Measurements from ENCODE around the gene NDFIP2. TPM values are rescaled to one million over a fixed set of nuclear protein-coding genes. Genes with fewer than 3 reads are reported as not detected.

The NDFIP2 gene
- total RNA-seq, 2 experiments from 2014 or later: 0.54 to 4.0 TPM

GRCh38 chr13:79602936-79603335 is 122.0 kb downstream of the NDFIP2 start:
- DNase-seq (ENCODE audit: low spot score): no peak
- H3K9me2 ChIP-seq (ENCODE audit: insufficient read depth, low read length): no peaks in the 10 kb centered on the region
- H3K36me3 ChIP-seq (ENCODE audit: insufficient read depth, low read length): no peaks in the 10 kb centered on the region
- no peaks in the 10 kb centered on the region for H3K79me2 ChIP-seq (ENCODE audit: insufficient read depth, low read depth, low read length)
- H3K4me2 ChIP-seq (ENCODE audit: low read length): no peak overlapping the region
- no peaks in the 10 kb centered on the region for H4K20me1 ChIP-seq (ENCODE audit: insufficient read depth, low read length)
- H3K4me1 ChIP-seq (ENCODE audit: insufficient read depth, low read length, poor library complexity, severe bottlenecking): no peaks in the 10 kb centered on the region
- no peak overlapping the region for H3K4me3 ChIP-seq (ENCODE audit: low read depth, low read length, poor library complexity, severe bottlenecking)
- TF ChIP-seq CTCF (conservative IDR thresholded peaks at IDR 0.05; ENCODE audit: low read length): no peak
- TF ChIP-seq EZH2phosphoT487 (IDR thresholded peaks at IDR 0.05; ENCODE audit: borderline replicate concordance, low read depth, low read length): no peak
- H3K27ac ChIP-seq (ENCODE audit: low read depth, low read length, poor library complexity, severe bottlenecking): no peak overlapping the region
- ChIA-PET CTCF (ENCODE audit: unreplicated experiment) (no interaction called here), POLR2A (no interaction called here)
- BruUV-seq (replicated peaks): no TSS peak
- no peaks in the 10 kb centered on the region for H3K9me3 ChIP-seq (ENCODE audit: low read length)
- intact Hi-C loops (cut with micrococcal nuclease; ENCODE audit: unreplicated experiment): no loop called here
- no peak overlapping the region for H2AFZ ChIP-seq (ENCODE audit: low read length)

GRCh38 chr13:79604752-79605151 is 123.8 kb downstream of the NDFIP2 start:
- no peak overlapping the region for H3K4me3 ChIP-seq (ENCODE audit: low read depth, low read length, poor library complexity, severe bottlenecking)
- H2AFZ ChIP-seq (ENCODE audit: low read length): no peak overlapping the region
- intact Hi-C loops (cut with micrococcal nuclease; ENCODE audit: unreplicated experiment): no loop called here
- BruUV-seq (replicated peaks): no TSS peak
- CTCF ChIA-PET (ENCODE audit: unreplicated experiment): no interaction called here
- H3K79me2 ChIP-seq (ENCODE audit: insufficient read depth, low read depth, low read length): no peaks in the 10 kb centered on the region
- no peaks in the 10 kb centered on the region for H3K36me3 ChIP-seq (ENCODE audit: insufficient read depth, low read length)
- no peak overlapping the region for H3K27ac ChIP-seq (ENCODE audit: low read depth, low read length, poor library complexity, severe bottlenecking)
- no peaks in the 10 kb centered on the region for H3K9me2 ChIP-seq (ENCODE audit: insufficient read depth, low read length)
- no peaks in the 10 kb centered on the region for H3K4me1 ChIP-seq (ENCODE audit: insufficient read depth, low read length, poor library complexity, severe bottlenecking)
- POLR2A ChIA-PET: no interaction called here
- H3K4me2 ChIP-seq (ENCODE audit: low read length): no peak overlapping the region
- no peak for DNase-seq (ENCODE audit: low spot score)
- TF ChIP-seq CTCF (conservative IDR thresholded peaks at IDR 0.05; ENCODE audit: low read length) (no peak), EZH2phosphoT487 (IDR thresholded peaks at IDR 0.05; ENCODE audit: borderline replicate concordance, low read depth, low read length) (no peak)
- H3K9me3 ChIP-seq (ENCODE audit: low read length): no peaks in the 10 kb centered on the region
- no peaks in the 10 kb centered on the region for H4K20me1 ChIP-seq (ENCODE audit: insufficient read depth, low read length)

Other genes starting within 250 kb of the NDFIP2 start
- gene RBM26, start 74.9 kb upstream of the NDFIP2 start, total RNA-seq (2014; rRNA removed; shearing (Covaris generic)): 44.1 and 46.1 TPM in 2 replicates
- 85.2 and 91.6 TPM in 2 replicates for gene RBM26, start 74.9 kb upstream of the NDFIP2 start, total RNA-seq (2022)

Measured in OCI-LY7 (cell line).